ENCODE results near the gene TAF6.
"Not testable (repeated sequence)": the region's sequence is repeated elsewhere in the genome, so short reads cannot be mapped to it uniquely, and the experiment has no call there.

TAF6 gene

DNA sequence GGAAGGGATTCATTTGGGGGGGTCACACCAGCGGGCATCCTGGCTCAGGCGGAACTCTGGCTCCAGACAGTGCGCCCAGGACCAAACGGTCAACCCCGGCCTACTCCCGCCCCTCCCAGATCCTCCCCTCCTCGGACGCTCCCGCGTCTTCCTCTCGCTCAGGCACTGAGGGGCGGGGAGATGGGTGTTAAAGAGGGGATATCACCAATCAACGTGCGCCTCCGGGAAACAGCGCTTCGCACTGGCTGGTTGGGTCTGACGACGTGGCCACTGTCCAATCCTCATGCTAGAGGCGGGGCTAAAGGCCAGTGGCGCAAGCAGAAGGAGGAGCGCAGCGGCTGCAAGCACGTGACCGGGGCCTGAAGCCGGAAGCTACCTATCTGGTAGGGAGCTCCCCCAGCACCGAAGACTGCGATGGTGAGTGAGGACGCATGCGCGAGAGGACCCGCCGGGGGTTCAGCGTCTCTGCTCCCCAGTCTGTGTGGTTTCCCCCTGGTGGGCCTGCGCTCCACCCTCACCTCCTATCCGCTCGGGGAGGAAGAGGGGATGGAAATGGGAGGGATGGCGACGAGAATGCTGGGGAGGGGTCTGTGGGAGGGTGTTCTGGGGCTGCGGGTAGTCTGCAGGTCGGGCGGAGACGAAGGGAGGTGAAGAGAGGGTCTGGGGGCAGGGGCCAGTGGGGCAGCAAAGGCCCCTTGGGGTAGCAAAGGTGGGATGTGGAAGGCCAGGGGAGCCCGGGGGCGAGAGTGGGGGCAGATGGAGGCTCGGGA, 29.6 kb upstream of the TAF6 start, which contains the start of gene LAMTOR4:
LAMTOR4 (plus strand) TSS at position 360 of the 770 bp plus-strand sequence; CDS start at position 415, 55 bp downstream.
- H3K27ac ChIP-seq (ENCODE audit: low read length) = peak within 1 kb of the TSS; percentile 70
- peaks cover 11% of the 10 kb centered on the region for H3K4me1 ChIP-seq (ENCODE audit: control insufficient read depth, insufficient read depth, low read length)
- H3K27me3 ChIP-seq (ENCODE audit: control insufficient read depth in 1 of 2, insufficient read depth in 2 of 2, low read length in 2 of 2) = no peaks in the 10 kb centered on the region
- H3K9me3 ChIP-seq (ENCODE audit: control insufficient read depth in 2 of 2, low read length in 2 of 2) = no peaks in the 10 kb centered on the region
- H3K4me3 ChIP-seq (ENCODE audit: low read length in 2 of 2) = peak within 1 kb of the TSS; percentile 88 to 99
- peaks cover 0 to 7% of the 10 kb centered on the region in 2 donors for H3K36me3 ChIP-seq (ENCODE audit: control insufficient read depth in 2 of 2, insufficient read depth in 2 of 2, low read length in 2 of 2)
- H3K9ac ChIP-seq (ENCODE audit: low read length in 2 of 2) = peak within 1 kb of the TSS; percentile 94 to 96

GRCh38 chr7:100148225-100148558, 29.0 kb upstream of the TAF6 start:
- H3K27ac ChIP-seq (ENCODE audit: low read length) = peak overlapping the region; percentile 70
- H3K9me3 ChIP-seq (ENCODE audit: control insufficient read depth in 2 of 2, low read length in 2 of 2) = no peaks in the 10 kb centered on the region
- H3K4me1 ChIP-seq (ENCODE audit: control insufficient read depth, insufficient read depth, low read length) = peaks cover 11% of the 10 kb centered on the region
- peak overlapping the region; percentile 78 to 81 for H3K9ac ChIP-seq (ENCODE audit: low read length in 2 of 2)
- H3K27me3 ChIP-seq (ENCODE audit: control insufficient read depth in 1 of 2, insufficient read depth in 2 of 2, low read length in 2 of 2) = no peaks in the 10 kb centered on the region
- peaks cover 0 to 2% of the 10 kb centered on the region in 2 donors for H3K36me3 ChIP-seq (ENCODE audit: control insufficient read depth in 2 of 2, insufficient read depth in 2 of 2, low read length in 2 of 2)
- peak overlapping the region; percentile 79 to 99 for H3K4me3 ChIP-seq (ENCODE audit: low read length in 2 of 2)

GRCh38 chr7:100147278-100147677, 28.1 kb upstream of the TAF6 start:
- no peak overlapping the region for H3K27ac ChIP-seq (ENCODE audit: low read length)
- H3K36me3 ChIP-seq (ENCODE audit: control insufficient read depth in 2 of 2, insufficient read depth in 2 of 2, low read length in 2 of 2) = no peaks in the 10 kb centered on the region
- H3K9ac ChIP-seq (ENCODE audit: low read length in 2 of 2) = no peak overlapping the region
- peaks cover 11% of the 10 kb centered on the region for H3K4me1 ChIP-seq (ENCODE audit: control insufficient read depth, insufficient read depth, low read length)
- H3K27me3 ChIP-seq (ENCODE audit: control insufficient read depth in 1 of 2, insufficient read depth in 2 of 2, low read length in 2 of 2) = no peaks in the 10 kb centered on the region
- H3K9me3 ChIP-seq (ENCODE audit: control insufficient read depth in 2 of 2, low read length in 2 of 2) = no peaks in the 10 kb centered on the region
- no peak overlapping the region for H3K4me3 ChIP-seq (ENCODE audit: low read length in 2 of 2)

GRCh38 chr7:100146350-100146749, 27.2 kb upstream of the TAF6 start:
- not testable (repeated sequence) for H3K9me3 ChIP-seq (ENCODE audit: control insufficient read depth in 2 of 2, low read length in 2 of 2); H3K9ac ChIP-seq (ENCODE audit: low read length in 2 of 2); H3K36me3 ChIP-seq (ENCODE audit: control insufficient read depth in 2 of 2, insufficient read depth in 2 of 2, low read length in 2 of 2); H3K27ac ChIP-seq (ENCODE audit: low read length); H3K4me3 ChIP-seq (ENCODE audit: low read length in 2 of 2); H3K27me3 ChIP-seq (ENCODE audit: control insufficient read depth in 1 of 2, insufficient read depth in 2 of 2, low read length in 2 of 2)
- peaks cover 11% of the 10 kb centered on the region for H3K4me1 ChIP-seq (ENCODE audit: control insufficient read depth, insufficient read depth, low read length)

DNA sequence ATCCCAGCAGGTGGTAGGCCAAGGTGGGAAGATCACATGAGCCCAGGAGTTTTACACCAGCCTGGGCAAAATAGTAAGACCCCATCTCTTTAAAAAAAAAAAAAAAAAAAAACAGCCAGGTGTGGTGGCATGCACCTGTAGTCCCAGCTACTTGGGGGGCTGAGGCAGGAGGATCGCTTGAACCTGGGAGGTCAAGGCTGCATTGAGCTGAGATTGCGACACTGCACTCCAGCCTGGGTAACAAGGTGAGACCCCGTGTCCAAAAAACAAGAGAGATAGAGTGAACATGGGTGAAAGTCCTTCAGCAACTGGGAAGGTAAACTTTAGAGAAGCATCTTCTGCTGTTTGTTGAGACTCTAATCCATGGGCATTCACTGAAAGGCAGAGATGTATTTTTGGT, 23.3 kb upstream of the TAF6 start:
- Histone ChIP-seq H3K36me3 (ENCODE audit: control insufficient read depth in 2 of 2, insufficient read depth in 2 of 2, low read length in 2 of 2) (no peaks in the 10 kb centered on the region), H3K9ac (ENCODE audit: low read length in 2 of 2) (no peak overlapping the region), H3K4me3 (ENCODE audit: low read length in 2 of 2) (no peak overlapping the region), H3K27me3 (ENCODE audit: control insufficient read depth in 1 of 2, insufficient read depth in 2 of 2, low read length in 2 of 2) (peaks cover 0 to 2% of the 10 kb centered on the region in 2 donors), H3K9me3 (ENCODE audit: control insufficient read depth in 2 of 2, low read length in 2 of 2) (no peaks in the 10 kb centered on the region), H3K4me1 (ENCODE audit: control insufficient read depth, insufficient read depth, low read length) (no peaks in the 10 kb centered on the region), H3K27ac (ENCODE audit: low read length) (no peak overlapping the region)

- Histone ChIP-seq H3K9ac (ENCODE audit: low read length in 2 of 2) (no peak overlapping the region), H3K4me1 (ENCODE audit: control insufficient read depth, insufficient read depth, low read length) (no peaks in the 10 kb centered on the region), H3K27me3 (ENCODE audit: control insufficient read depth in 1 of 2, insufficient read depth in 2 of 2, low read length in 2 of 2) (peaks cover 0 to 2% of the 10 kb centered on the region in 2 donors), H3K36me3 (ENCODE audit: control insufficient read depth in 2 of 2, insufficient read depth in 2 of 2, low read length in 2 of 2) (no peaks in the 10 kb centered on the region), H3K27ac (ENCODE audit: low read length) (no peak overlapping the region), H3K4me3 (ENCODE audit: low read length in 2 of 2) (no peak overlapping the region), H3K9me3 (ENCODE audit: control insufficient read depth in 2 of 2, low read length in 2 of 2) (no peaks in the 10 kb centered on the region)
These were observed 22.4 kb upstream of the TAF6 start for GRCh38 chr7:100141555-100141949.

- H3K27ac ChIP-seq (ENCODE audit: low read length) = no peak overlapping the region
- no peaks in the 10 kb centered on the region for H3K4me1 ChIP-seq (ENCODE audit: control insufficient read depth, insufficient read depth, low read length)
- H3K4me3 ChIP-seq (ENCODE audit: low read length in 2 of 2) = no peak overlapping the region
- no peaks in the 10 kb centered on the region for H3K9me3 ChIP-seq (ENCODE audit: control insufficient read depth in 2 of 2, low read length in 2 of 2)
- H3K9ac ChIP-seq (ENCODE audit: low read length in 2 of 2) = no peak overlapping the region
- no peaks in the 10 kb centered on the region for H3K36me3 ChIP-seq (ENCODE audit: control insufficient read depth in 2 of 2, insufficient read depth in 2 of 2, low read length in 2 of 2)
- peaks cover 0 to 2% of the 10 kb centered on the region in 2 donors for H3K27me3 ChIP-seq (ENCODE audit: control insufficient read depth in 1 of 2, insufficient read depth in 2 of 2, low read length in 2 of 2)
These were observed 18.9 kb upstream of the TAF6 start for GRCh38 chr7:100137851-100138760.

GRCh38 chr7:100132697-100133151, 13.6 kb upstream of the TAF6 start:
- H3K4me3 ChIP-seq (ENCODE audit: low read length in 2 of 2) = no peak overlapping the region
- H3K36me3 ChIP-seq (ENCODE audit: control insufficient read depth in 2 of 2, insufficient read depth in 2 of 2, low read length in 2 of 2) = no peaks in the 10 kb centered on the region
- H3K27me3 ChIP-seq (ENCODE audit: control insufficient read depth in 1 of 2, insufficient read depth in 2 of 2, low read length in 2 of 2) = no peaks in the 10 kb centered on the region
- H3K4me1 ChIP-seq (ENCODE audit: control insufficient read depth, insufficient read depth, low read length) = peaks cover 12% of the 10 kb centered on the region
- no peak overlapping the region for H3K9ac ChIP-seq (ENCODE audit: low read length in 2 of 2)
- no peaks in the 10 kb centered on the region for H3K9me3 ChIP-seq (ENCODE audit: control insufficient read depth in 2 of 2, low read length in 2 of 2)
- no peak overlapping the region for H3K27ac ChIP-seq (ENCODE audit: low read length)

DNA sequence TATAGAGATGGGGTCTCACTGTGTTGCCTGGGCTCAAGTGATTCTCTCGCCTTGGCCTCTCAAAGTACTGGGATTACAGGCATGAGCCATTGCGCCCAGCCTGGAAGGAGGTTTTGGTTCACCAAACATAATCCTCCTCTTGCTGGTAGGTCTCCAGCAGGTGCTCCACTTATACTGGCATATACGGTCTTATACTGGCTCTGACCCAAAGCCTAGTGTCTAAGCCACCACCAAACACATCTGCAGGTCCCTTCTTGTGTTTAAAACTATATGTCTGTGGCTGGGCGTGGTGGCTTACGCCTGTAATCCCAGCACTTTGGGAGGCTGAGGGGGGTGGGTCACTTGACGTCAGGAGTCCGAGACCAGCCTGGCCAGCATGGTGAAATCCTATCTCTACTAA, 13.0 kb upstream of the TAF6 start:
- H3K4me3 ChIP-seq (ENCODE audit: low read length in 2 of 2) = no peak overlapping the region
- H3K9ac ChIP-seq (ENCODE audit: low read length in 2 of 2) = no peak overlapping the region

GRCh38 chr7:100130608-100131453, 11.7 kb upstream of the TAF6 start:
- H3K36me3 ChIP-seq (ENCODE audit: control insufficient read depth in 2 of 2, insufficient read depth in 2 of 2, low read length in 2 of 2) = no peaks in the 10 kb centered on the region
- H3K4me3 ChIP-seq (ENCODE audit: low read length in 2 of 2) = peak overlapping the region; percentile 44 to 46
- no peaks in the 10 kb centered on the region for H3K27me3 ChIP-seq (ENCODE audit: control insufficient read depth in 1 of 2, insufficient read depth in 2 of 2, low read length in 2 of 2)
- no peak overlapping the region for H3K27ac ChIP-seq (ENCODE audit: low read length)
- H3K4me1 ChIP-seq (ENCODE audit: control insufficient read depth, insufficient read depth, low read length) = peaks cover 24% of the 10 kb centered on the region
- H3K9ac ChIP-seq (ENCODE audit: low read length in 2 of 2) = peak overlapping the region; percentile 36 to 57
- H3K9me3 ChIP-seq (ENCODE audit: control insufficient read depth in 2 of 2, low read length in 2 of 2) = no peaks in the 10 kb centered on the region

More for the DNA sequence above, 13.0 kb upstream of the TAF6 start:
- H3K9me3 ChIP-seq (ENCODE audit: control insufficient read depth in 2 of 2, low read length in 2 of 2) = no peaks in the 10 kb centered on the region
- no peaks in the 10 kb centered on the region for H3K27me3 ChIP-seq (ENCODE audit: control insufficient read depth in 1 of 2, insufficient read depth in 2 of 2, low read length in 2 of 2)
- H3K27ac ChIP-seq (ENCODE audit: low read length) = no peak overlapping the region
- H3K36me3 ChIP-seq (ENCODE audit: control insufficient read depth in 2 of 2, insufficient read depth in 2 of 2, low read length in 2 of 2) = no peaks in the 10 kb centered on the region
- peaks cover 17% of the 10 kb centered on the region for H3K4me1 ChIP-seq (ENCODE audit: control insufficient read depth, insufficient read depth, low read length)
